Umbilical cord (tissue), 2 donors: ENCODE measurements around the gene HPSE2. TPM values are rescaled to one million over a fixed set of nuclear protein-coding genes. Genes with fewer than 3 reads are reported as not detected.

Experiments used
- DNase-seq: peaks from one replicate; pipeline ENCODE4 v3.0.0-alpha.2; 2015; ENCODE audit warnings: low spot score
- total RNA-seq: library from RNA; depleted of rRNA; stranded (reverse); fragments of >200 nt; gene quantifications from one replicate; pipeline ENCODE4 v1.2.3, GENCODE V29; 2014; ENCODE audit warnings: low replicate concordance; ENCODE audit not compliant: insufficient read depth

The HPSE2 gene
- total RNA-seq, 1 donor from 2014 or later = 18.8 TPM

- DNase-seq = peak; percentile 17
Measured at GRCh38 chr10:98466861-98467505, 768.7 kb downstream of the HPSE2 start.

- DNase-seq = no peak
Measured at GRCh38 chr10:98465866-98466265, 769.8 kb downstream of the HPSE2 start.

GRCh38 chr10:98463976-98464754, 771.5 kb downstream of the HPSE2 start:
- DNase-seq = no peak

GRCh38 chr10:98463016-98463415, 772.6 kb downstream of the HPSE2 start:
- DNase-seq = no peak

- DNase-seq = no peak
Measured at GRCh38 chr10:98461500-98461842, 774.2 kb downstream of the HPSE2 start.

GRCh38 chr10:98460837-98461499, 774.7 kb downstream of the HPSE2 start:
- peak; percentile 92 for DNase-seq

GRCh38 chr10:98458809-98459784, 776.6 kb downstream of the HPSE2 start:
- DNase-seq = no peak

GRCh38 chr10:98457721-98458120, 777.9 kb downstream of the HPSE2 start:
- DNase-seq = no peak

GRCh38 chr10:98456686-98457482, 778.8 kb downstream of the HPSE2 start:
- no peak for DNase-seq

GRCh38 chr10:98456043-98456570, 779.5 kb downstream of the HPSE2 start:
- no peak for DNase-seq

- DNase-seq = no peak
Measured at GRCh38 chr10:98453729-98454128, 781.9 kb downstream of the HPSE2 start.

GRCh38 chr10:98450618-98451017, 785.0 kb downstream of the HPSE2 start:
- DNase-seq = no peak

GRCh38 chr10:98449287-98449686, 786.4 kb downstream of the HPSE2 start:
- DNase-seq = no peak

GRCh38 chr10:98446661-98447221, 788.9 kb downstream of the HPSE2 start, which contains the start of gene HPS1:
Gene HPS1 (minus strand): TSS chr10:98446935. CDS start chr10:98443240, 3,695 bp downstream.
- DNase-seq = peak; percentile 70

- no peak for DNase-seq
Measured at GRCh38 chr10:98446151-98446660, 789.4 kb downstream of the HPSE2 start.

GRCh38 chr10:98445200-98445812, 790.3 kb downstream of the HPSE2 start:
- DNase-seq = no peak

- DNase-seq = no peak
Measured at GRCh38 chr10:98444314-98445006, 791.2 kb downstream of the HPSE2 start.

GRCh38 chr10:98438715-98439114, 796.9 kb downstream of the HPSE2 start:
- no peak for DNase-seq

GRCh38 chr10:98436704-98437103, 798.9 kb downstream of the HPSE2 start:
- no peak for DNase-seq
